Measurements from ENCODE around the gene OR8K5.
"Not testable (repeated sequence)": the region's sequence is repeated elsewhere in the genome, so short reads cannot be mapped to it uniquely, and the experiment has no call there.

Gene OR8K5

GRCh38 chr11:56160217-56160616, at the start of gene OR8K5:
Gene OR8K5 (minus strand): TSS chr11:56160317. CDS start chr11:56160317, 0 bp downstream.
- no peak for DNase-seq

GRCh38 chr11:56207790-56208189, 47.7 kb upstream of the OR8K5 start:
- DNase-seq: no peak

GRCh38 chr11:56197367-56197766, 37.2 kb upstream of the OR8K5 start:
- DNase-seq: no peak

- DNase-seq: no peak
Measured at GRCh38 chr11:56196705-56197104, 36.6 kb upstream of the OR8K5 start.

GRCh38 chr11:56188602-56189001, 28.5 kb upstream of the OR8K5 start:
- no peak for DNase-seq

GRCh38 chr11:56183459-56183858, 23.3 kb upstream of the OR8K5 start:
- DNase-seq: no peak

- no peak for DNase-seq
Measured at GRCh38 chr11:56176318-56176717, 16.2 kb upstream of the OR8K5 start, which contains the start of gene OR5J2. Gene OR5J2 (plus strand): TSS chr11:56176618. CDS start chr11:56176618, 0 bp downstream.

GRCh38 chr11:56172256-56172830, 12.2 kb upstream of the OR8K5 start:
- no peak for DNase-seq

- DNase-seq: no peak
Measured at GRCh38 chr11:56163804-56164203, 3.7 kb upstream of the OR8K5 start.

- DNase-seq: no peak
Measured at GRCh38 chr11:56152333-56152732, 7.8 kb downstream of the OR8K5 start.

- DNase-seq: no peak
Measured at GRCh38 chr11:56151376-56151775, 8.7 kb downstream of the OR8K5 start.

- DNase-seq: not testable (repeated sequence)
Measured at GRCh38 chr11:56143681-56144080, 16.4 kb downstream of the OR8K5 start.

GRCh38 chr11:56140151-56140661, 19.9 kb downstream of the OR8K5 start, which contains the start of gene OR8J3:
Gene OR8J3 (minus strand): TSS chr11:56140201. CDS start chr11:56137718, 2,483 bp downstream.
- DNase-seq: no peak

- DNase-seq: no peak
Measured at GRCh38 chr11:56122073-56122472, 38.0 kb downstream of the OR8K5 start, which contains the start of gene OR8H3. Gene OR8H3 (plus strand): TSS chr11:56122373. CDS start chr11:56122373, 0 bp downstream.

Measured in DMS79 (cell line).